Stromal cell of bone marrow (primary cell): ENCODE measurements around the gene PTPN9.
"Not testable (repeated sequence)": the region's sequence is repeated elsewhere in the genome, so short reads cannot be mapped to it uniquely, and the experiment has no call there.

Source experiments
- DNase-seq: peaks from one replicate; pipeline ENCODE4 v3.0.0-alpha.2; 2012; ENCODE audit warnings: low read depth

PTPN9 gene

GRCh38 chr15:75530169-75530568 lies 48.9 kb downstream of the PTPN9 start:
- DNase-seq, result no peak

GRCh38 chr15:75525756-75526155 lies 53.4 kb downstream of the PTPN9 start:
- not testable (repeated sequence) for DNase-seq

DNA sequence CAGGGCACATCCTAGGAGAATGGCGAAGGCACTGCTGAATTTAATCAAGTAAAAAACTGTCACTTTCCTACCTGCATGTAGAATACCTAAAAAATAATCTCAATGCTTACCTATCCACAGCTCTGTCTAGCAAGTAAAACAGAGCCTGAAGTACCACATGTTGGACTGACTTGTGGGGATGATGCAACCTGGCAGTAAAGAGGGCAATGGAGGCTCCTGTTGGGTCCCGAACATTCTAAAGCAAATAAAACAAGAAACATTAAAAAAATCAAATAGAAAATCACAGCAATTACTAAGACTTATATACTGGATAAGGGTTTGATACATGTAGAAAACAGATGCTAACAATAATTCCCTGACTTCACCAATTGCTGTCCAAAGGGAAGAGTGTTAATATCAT lies 56.1 kb downstream of the PTPN9 start:
- no peak for DNase-seq

- no peak for DNase-seq
Observed at GRCh38 chr15:75517233-75517632, 61.9 kb downstream of the PTPN9 start.

DNA sequence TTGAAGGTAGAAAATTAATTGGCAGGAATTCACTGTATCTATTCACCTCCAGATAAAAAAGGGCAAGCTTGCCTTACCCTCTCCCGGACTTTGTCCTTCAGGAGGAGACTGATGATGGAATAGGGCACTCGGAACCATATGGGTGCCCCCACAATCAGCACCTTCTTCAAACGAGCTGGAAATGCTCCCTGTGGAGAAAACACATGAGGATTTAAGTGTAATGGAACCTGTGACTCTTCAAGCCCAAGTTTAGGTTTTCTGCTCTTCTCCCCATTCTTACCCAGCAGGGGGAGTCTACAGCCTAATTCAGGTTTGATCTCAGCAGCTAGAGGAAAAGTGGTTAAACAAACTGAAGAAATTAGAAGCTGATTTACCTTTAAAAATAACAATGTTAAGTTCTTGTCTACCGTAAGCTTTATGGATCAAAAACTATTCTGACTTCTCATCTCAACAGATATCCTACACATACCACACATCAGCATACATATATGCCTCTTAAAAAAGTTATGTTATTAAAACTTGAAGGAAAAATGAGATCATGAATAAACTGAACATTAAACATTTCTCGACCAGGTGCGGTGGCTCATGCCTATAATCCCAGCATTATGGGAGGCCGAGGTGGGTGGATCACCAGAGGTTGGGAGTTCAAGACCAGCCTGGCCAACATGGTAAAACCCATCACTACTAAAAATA lies 70.1 kb downstream of the PTPN9 start:
- DNase-seq, result peak; percentile 38

GRCh38 chr15:75502360-75502759 lies 76.8 kb downstream of the PTPN9 start:
- no peak for DNase-seq

DNA sequence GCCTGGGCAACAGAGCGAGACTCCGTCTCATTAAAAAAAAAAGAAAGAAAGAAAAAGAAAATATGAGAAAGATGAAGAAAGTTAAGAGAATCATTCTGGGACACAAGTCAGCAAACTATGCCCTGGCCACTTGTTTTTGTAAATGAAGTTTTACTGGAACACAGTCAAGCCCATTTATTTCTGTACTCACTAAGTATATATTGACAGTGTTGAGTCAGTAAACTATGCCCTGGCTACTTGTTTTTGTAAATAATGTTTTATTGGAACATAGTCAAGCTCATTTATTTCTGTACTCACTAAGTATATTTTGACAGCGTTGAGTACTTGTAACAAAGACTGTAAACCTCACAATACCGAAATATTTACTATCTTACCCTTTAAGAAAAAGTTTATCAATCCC lies 85.4 kb downstream of the PTPN9 start:
- no peak for DNase-seq

GRCh38 chr15:75483961-75484360 lies 95.2 kb downstream of the PTPN9 start:
- no peak for DNase-seq

DNA sequence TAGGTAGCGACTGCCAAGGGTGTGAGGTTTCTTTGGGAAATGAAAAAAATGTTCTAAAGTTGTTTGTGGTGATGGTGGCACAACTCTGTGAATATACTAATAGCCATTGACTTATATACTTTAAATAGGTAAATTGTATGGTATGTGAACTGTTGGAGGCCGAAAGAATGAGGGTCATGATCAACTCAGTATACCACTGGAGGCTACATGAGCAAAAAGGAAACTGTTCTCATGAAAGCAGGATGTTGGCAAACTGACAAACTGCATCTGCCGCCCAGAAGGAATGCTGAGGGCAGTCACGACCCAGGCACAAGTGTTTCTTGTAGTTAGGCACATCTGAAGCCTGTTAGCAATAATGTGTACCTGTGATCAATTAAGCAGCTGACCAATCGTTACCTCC lies 95.6 kb downstream of the PTPN9 start:
- DNase-seq, result not testable (repeated sequence)

GRCh38 chr15:75483106-75483505 lies 96.0 kb downstream of the PTPN9 start:
- DNase-seq, result no peak

DNA sequence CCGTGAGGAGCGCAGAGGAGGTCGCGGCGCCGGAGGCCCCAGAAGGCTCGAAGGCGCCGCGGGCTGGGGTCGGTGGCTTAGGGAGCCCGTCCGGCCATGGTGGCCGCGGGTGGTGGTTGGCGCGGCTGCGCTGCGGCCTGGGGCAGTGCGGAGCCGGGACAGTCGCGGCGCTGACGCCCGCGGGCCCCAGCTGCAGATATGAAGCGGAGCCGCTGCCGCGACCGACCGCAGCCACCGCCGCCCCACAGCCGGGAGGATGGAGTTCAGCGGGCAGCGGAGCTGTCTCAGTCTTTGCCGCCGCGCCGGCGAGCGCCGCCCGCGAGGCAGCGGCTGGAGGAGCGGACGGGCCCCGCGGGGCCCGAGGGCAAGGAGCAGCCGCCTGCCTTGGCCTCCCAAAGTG lies 98.7 kb downstream of the PTPN9 start:
- DNase-seq, result not testable (repeated sequence)

DNA sequence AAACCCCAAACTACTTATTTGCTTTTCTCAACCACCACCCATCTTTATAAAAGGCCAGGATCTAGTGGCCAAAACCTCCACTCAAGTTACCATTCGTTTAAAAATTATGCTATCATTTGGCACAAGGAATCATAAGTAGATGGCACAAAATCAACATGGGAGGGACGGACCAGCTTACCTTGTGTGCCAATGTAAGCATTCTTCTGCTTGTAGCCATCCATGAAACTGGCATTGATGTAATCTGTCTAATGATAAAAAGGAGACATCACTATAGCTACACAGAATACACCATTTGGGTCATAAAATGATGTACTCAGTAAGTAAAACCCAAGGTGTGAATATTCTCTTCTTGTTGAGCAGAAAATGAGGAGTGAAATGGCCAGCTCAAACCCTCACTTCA lies 99.4 kb downstream of the PTPN9 start:
- no peak for DNase-seq

DNA sequence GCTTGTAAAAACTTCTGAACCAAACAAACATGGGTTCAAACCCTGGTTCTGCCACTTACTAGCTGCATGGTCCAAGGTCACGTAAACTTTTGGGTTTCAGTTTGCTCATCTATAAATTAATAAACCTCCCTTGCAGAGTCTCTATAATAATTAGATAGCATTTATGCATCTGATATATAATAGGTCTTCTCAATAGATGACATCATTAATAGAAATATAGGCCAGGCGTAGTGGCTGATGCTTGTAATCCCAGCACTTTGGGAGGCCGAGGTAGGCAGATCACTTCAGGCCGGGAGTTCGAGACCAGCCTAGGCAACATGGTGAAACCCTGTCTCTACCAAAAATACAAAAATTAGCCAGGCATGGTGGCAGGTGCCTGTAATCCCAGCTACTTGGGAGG lies 102.0 kb downstream of the PTPN9 start:
- not testable (repeated sequence) for DNase-seq

DNA sequence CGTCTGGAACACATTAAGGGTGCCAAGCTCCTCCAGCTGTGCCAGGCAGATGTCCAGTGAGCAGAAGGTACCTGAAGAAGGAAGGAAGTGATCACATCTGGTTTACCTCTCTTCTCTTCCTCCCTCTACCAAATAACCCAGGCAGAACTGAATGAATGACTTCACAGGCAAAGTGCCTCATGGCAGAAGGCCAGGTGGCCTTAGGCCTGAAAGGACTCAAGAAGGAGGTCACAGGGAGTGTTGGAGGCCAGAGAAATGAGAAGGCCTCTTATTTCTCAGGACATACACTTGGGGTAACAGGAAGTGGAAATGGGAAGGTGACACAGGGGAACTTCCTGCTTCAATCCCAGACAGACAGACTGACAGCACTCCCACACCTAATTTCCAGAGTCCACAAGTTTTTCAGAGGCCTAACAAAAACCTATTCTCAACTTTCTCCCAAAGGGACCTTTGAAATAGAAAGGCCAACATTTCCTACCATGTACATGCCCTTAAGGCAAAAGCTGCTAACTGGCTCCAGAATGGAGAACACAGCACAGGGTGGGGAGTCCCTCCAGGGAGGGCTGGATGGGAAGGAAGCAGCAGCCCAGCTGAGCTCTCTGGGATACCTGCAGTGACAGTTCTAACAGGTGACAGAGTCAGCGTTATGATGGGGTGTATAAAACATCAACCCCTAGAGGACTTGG lies 110.1 kb downstream of the PTPN9 start:
- DNase-seq, result no peak

DNA sequence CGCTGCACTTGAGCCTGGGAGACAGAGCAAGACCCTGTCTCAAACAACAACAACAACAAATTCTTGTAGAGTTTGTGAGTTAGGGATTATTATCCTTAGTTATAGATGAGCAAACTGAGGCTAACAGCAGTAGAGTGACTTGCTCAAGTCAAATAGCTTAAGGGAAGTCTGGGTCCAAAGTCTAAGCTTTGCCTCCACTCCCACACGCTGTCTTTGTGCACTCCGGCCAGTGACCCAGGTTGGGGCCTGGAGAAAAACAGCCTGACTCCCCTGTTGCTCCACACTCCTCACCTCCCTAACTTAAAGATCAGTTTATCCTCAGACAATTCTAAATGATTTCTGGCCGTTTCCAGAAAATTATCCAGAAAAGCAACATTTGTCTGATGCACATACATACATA lies 118.5 kb downstream of the PTPN9 start:
- DNase-seq, result no peak

DNA sequence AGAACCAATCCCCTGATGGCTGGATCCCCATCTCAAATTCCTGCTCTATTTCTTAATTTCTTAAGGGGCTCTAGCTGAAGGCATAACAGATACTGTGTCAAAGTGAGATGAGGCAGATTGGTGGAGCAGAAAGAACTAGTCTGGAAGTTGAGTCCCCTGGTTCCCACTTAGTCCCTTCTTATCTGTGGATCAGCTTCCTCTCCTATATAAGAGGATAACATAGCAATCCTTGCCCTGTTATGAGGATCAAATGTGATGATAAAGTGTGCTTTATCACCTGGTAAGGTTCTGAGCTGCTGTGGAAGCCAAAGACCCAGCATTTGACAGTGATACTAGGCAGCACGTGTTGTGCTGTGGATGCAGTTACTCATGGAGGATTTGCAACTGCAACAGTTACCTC lies 119.5 kb downstream of the PTPN9 start:
- DNase-seq, result no peak

GRCh38 chr15:75456710-75457109 lies 122.4 kb downstream of the PTPN9 start:
- DNase-seq, result no peak

DNA sequence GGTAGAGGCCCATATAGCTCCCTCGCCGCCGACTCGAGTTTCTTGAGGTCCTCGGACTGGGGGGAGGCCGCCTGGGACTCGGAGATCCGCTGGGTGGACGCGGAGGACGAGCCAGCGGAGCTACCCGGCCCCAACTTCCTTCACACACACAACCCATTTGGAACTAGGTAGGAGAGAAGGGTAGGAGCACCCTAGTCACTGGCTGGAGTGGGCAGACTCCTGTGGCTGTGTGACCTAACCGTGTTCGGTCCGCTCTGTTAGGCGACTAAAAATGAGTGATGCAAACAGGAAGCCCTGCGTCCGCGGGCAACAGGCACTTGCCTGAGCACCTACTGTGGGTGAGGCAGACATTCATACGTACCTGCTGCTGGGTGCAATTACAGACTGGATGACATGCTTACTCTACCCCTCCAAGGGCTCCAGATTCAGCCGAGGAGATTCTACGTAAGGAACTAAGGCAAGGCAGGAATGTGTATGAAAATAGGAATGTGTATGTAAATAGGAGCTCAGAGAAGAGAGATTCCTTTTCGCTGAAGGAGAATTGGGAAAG lies 123.1 kb downstream of the PTPN9 start:
- no peak for DNase-seq

- peak; percentile 71 for DNase-seq
Observed at GRCh38 chr15:75455424-75455981, 123.6 kb downstream of the PTPN9 start.

GRCh38 chr15:75454471-75455378 lies 124.4 kb downstream of the PTPN9 start:
- no peak for DNase-seq

DNA sequence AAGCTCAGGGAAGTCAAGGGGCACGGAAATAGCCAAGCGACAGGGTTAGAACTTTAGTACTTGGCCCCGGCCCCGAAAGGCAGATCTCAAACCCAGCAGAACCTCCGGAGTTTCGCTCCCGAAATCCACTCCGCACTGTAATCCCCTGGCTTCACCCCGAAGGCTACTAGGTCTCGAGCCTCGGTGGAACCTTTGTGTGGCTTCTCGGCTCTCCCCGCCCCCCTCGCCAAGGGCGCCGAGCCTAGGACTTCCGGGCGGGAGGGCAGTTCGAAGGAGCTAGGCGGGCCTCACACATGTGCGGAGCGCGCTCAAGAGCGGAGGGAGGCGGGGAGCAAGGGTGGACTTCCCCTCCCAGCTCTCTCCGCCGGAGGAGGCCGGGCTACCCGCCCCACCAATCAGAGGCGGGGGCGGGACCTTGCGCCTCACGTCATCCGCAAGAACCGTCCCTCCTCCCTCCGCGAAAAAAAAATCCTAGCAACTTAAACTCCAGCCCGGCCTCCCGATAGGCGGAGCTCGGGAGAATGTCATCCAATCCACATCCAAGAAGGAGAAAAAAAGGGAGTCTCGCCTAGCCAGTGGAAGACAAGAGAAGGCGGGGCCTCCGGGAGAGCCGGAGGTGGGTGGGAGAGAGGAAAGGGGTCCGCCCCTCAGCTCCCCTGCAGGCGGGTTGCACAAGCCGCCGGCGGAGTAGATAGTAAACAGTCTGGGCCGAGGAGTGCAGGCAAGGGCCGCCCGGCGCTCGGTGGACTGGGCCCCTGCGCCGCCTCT lies 125.2 kb downstream of the PTPN9 start:
- DNase-seq, result peak; percentile 100
